ENCODE data around the gene MSRB3.

The MSRB3 gene

DNA sequence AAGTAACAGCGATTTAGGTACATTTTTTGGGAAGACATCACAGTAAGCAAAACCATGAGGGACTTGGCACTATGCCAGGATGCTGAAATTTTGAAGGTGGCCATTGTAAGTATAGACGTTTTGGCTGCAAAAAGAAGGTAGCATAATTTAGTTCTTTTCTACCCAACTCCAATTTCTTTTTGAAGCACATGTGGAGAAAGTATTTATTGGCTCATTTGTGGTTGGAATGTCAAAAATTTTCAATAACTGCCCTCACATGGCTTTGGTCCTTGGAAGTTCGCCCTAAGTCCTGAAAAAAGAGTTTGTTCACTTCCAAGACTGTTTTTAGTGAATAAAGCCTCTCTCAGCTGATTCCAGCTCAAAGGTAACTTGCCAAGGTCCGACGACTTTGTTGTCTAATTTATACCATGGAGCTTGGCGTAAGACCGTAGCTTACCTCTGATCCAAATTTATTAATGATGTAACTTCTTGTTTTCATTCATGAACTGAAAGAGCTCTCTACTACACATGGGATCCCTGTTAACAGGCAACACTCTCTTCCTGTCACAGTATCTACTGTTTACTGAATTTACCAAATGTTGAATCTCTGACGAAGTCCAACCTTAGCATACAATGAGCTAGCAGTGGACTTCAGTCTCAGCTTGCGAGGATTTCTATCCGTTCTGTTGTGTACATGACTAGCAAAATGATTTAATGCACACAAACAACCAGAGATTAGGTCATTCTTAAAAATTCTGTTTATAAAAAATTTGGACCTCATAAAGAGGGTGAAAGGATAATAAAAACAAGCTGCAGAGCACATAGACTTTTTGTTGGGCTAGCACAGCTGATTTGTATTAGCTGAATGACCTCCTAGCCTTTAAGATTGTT, 49.0 kb downstream of the MSRB3 start:
- DNase-seq, result no peak

DNA sequence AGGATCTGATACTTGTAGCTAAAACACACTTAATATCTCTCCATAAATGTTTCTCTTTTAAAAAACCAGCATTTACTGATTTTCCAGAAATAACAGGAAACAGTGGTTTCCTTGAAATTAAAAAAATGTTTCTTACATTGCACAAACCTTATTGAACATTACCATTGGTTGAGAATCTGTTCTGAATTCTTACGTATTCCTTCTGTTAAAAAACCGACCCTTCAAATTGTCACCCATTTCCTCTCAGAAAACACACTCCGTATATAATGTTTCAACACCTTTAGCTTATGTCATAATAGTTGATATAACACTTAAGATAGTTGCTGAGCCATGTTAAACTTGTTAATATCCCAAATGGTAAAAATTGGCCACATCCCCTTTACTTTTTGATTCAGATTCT, 51.2 kb downstream of the MSRB3 start:
- no peak for DNase-seq

DNA sequence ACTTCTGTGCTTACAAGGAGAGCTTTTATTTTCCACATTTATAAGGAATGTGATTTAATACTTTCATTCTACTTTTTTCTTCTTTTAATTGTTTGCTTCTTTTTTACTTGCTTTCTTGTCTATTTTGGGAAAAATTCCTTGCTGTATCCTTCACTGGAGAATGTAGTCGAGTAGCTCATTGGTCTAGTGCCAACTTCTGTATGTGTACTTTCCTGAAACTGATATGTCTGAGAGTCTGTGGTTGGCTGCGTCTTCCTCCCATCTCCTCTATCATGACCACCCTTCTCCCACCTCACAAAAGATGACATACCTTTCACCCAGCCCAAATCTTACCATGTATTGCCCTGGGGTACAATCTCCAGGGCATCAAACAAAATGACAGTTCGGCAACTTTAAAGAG, 51.8 kb downstream of the MSRB3 start:
- no peak for DNase-seq

DNA sequence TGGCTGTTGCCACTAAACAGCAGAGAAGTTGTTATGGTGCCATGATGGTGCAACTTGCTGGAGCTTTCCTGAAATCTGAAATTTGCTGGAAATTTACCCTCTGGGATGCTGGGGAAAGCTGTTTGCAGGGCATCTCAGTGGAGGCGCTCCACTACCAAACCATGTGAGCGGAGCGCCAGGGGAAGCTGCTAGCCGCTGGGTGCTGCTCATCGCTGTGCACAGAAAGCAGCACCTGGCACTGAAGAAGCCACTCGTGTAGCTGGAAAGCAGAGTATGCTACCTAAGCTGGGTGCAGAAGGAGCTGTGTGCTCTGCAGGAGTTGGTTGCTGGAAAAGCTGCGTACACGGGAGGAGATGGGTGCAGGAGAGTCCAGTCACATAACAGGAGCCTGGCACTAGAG, 53.0 kb downstream of the MSRB3 start:
- no peak for DNase-seq

DNA sequence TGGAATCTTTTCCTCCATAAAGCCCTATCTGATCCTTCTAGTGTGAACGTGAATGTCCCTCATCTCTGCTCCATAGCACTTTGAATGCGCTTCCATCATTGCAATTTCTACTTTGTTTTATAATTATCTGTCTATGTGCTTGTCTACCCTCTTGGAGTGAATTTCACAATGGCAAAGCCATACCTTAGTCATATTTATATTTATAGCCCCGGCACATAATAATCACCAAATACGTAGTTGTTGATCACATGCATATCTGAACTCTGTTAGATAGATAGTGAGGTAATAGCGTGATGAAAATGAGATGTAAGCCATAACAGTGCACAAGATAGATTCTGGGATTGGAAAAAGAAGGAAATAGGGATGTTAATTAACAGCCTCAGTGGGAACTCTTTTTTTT, 55.2 kb downstream of the MSRB3 start:
- DNase-seq, result no peak

DNA sequence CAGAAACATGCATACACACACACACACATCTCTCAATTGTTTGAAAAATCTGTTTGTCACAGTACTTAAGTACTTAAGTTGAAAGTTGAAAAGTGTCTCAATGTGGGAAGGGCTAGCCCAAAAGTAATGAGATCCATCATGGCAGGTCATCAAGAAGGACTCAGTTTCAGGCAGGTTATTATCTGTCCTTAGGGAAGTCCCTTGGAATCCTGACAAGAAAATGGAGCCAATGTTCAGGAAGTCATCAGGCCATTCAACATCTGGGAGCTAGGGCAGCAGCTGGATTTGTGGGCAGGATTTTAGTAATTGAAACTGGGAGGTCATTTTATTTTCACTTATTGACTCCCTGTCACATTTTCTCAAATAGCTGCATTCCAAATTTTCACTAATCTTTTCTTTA, 56.0 kb downstream of the MSRB3 start:
- no peak for DNase-seq

DNA sequence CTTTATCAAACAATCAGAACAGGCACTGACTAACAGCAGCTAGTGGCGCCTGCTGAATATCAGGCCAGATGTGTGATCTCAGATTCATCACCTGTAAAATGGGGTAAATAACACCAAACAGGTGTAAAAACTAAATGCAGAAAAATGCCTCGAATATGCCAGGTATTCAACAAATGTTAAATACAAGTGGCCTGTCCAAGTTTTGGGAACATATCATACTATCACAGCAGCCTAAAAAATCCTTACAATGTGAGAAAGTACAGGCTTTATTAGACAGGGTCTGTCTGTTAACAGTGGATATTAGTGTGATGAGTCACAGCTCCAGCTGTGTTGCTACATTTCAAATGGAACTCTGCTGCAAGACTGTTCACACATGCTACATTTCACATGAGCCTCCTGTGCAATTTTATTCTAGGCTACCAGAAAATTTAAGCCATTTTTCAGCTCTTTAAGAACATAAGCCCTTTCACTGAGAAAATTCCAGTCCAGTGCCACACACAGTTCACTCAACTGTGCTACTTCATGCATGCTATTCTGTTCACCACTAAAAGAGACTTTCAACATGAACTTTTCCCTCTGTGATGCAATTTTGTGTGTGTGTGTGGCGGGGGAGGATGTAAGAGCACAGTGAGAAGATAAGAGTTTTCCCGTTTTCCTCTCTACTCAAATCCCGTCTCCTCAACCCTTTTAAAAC, 56.7 kb downstream of the MSRB3 start:
- DNase-seq, result no peak

DNA sequence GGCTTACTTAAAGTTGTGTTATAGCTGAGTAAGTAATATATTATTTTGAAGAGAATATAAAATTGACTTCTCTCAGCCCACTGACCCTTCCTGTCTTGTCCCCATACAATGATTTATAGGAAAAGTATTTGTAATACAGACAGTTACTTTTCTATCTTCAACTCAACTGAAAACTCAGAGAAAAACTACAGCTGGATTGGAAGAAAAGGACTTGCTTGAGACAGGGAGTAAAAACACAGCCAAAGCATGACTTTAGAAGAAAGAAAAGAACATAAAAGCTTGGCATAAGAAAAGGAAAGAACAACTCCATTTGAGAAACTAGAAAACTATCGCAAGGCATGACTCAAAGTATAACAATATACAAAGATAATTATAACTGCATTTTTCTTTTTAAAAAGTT, 57.5 kb downstream of the MSRB3 start:
- DNase-seq, result no peak

DNA sequence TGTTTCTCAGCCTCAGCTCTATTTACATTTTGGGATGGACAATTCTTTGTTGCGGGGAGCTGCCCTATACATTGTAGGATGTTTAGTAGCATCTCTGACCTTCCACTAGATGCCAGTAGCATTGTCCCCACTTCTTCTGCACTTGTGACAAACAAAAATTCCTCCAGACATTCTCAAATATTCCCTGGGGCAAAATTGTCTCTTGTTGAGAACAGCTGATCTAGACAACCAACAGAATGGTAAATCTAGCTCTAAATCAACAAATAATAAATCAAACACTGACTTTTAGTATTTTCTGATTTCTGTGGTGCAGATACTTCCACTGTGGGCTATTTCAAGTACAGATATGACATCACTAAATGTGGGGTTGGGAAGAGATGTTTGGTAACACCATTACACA, 60.7 kb downstream of the MSRB3 start:
- no peak for DNase-seq

DNA sequence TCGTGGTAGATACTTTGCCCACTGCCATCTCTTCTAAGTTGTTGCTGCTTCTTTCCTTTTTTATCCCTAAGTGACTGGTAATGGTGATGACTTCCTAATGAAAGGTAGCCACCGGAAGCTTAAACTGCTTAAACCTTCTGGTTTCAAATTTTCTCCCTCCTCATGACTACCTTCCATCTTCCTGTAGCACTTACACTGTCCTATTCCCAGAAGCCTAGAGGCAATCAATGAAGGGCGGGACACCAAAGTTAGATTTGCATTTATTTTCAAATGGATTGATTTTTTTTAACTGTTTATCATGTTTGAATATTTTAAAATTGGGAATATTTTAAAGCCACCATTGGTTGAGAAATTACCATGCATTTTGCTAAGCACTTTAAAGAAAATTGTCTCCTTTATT, 64.7 kb downstream of the MSRB3 start:
- DNase-seq, result no peak

DNA sequence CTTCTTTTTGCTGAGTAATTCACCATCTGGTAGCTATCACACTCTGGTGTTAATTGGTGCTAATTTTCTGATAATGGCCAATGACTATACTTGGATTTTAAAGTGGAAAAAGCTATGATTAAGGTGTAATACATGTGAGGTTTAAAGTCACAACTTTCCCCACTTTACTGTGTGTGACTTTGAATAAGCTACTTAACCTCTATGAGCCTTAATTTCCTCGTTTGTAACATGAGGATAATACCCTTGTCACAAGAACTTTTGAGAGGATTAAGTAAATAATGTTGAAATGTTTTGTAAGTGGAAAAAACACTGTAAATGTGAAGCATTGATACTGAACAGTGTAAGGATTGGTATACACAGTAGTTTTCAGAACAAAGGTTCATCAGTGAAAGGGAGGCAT, 65.3 kb downstream of the MSRB3 start:
- DNase-seq, result no peak

DNA sequence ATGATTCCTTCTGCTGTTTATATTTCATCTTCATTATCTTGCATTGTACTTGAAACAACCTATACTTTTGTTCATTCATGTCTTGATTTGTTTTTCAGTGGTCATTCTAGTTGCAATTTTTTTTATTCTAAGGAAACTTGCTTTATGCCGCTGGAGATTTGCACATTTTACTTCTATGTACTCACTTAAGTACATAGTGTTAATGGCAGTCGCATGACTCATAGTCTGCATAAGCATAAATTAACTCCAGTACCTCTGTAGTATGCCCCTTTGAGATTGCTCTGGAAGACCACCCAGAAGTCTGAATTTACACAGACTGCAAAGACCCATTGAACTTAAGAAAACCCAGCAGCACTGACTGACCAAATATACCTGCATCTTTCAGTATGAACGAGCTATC, 77.0 kb downstream of the MSRB3 start:
- no peak for DNase-seq

DNA sequence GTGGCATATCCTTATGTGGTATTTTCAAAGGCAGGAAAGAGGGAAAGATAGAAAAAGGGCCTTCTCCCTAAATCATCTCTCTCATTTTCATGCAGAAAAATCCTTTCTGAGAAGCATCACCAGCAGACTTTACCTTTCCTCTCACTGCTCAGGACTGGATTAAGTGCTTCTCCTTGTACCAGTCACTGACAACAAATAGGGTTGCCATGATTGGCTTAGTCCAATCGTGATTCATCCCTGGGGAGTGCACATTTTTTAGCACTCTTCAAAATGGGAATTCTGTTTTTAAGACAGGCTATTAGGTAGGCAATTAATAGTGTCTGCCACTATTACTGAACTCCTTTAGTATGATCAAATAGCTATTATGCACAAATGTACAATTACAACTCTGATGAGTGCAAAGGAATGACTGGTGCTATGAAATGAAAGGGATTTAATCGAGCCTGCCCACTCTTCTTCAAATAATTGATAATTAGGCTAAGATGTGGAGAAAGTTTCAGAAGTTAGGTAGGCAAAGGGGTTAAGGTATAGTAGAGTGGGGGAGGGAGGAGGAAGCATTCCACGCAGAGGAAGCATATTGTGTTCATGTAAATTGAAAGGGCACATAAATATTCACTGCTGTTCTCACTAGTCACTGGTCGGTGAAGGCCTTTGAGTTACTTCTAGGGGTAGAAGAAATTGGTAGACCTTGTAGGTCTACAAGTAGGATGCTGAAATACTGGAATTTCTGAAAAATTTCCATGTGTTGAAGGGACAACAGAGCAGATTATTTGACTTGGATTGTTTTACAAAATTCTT, 84.0 kb downstream of the MSRB3 start:
- DNase-seq, result no peak

DNA sequence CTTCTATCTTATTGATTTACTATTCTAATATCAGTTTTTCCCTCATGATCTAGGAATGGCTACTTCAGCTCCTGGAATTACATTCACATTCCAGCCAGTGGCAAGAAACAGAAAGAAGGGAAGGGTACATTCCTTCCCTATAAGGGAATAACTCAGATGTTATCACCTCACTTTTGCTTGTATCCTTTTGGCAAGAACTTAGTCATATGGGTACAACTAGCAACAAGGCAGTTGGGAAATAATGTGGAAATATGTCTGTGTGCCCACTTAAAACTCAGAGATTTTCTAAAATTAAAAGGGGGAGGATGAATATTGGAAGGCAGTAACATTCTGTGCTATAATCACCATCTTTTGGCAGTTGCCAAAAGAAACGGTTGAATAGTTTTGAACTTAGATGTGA, 85.6 kb downstream of the MSRB3 start:
- DNase-seq, result no peak

DNA sequence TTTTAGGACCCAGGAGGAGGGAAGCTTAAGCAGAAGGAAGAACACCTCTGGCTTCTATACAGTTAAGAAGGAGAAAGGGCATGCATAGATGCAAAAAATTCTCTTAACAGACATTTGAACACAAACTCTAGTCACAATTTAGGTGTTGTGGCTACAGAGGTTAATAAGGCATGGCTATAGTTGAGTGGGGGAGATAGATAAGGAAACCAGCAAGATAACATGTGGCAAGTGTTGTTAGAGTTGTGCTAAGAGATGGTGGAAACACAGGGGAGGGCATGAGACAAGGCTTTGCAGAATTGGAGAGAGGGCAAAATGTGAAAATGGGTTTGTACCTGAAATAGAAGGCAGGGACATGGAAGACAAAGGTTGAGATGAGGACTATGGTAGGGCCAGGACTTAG, 88.9 kb downstream of the MSRB3 start:
- no peak for DNase-seq

DNA sequence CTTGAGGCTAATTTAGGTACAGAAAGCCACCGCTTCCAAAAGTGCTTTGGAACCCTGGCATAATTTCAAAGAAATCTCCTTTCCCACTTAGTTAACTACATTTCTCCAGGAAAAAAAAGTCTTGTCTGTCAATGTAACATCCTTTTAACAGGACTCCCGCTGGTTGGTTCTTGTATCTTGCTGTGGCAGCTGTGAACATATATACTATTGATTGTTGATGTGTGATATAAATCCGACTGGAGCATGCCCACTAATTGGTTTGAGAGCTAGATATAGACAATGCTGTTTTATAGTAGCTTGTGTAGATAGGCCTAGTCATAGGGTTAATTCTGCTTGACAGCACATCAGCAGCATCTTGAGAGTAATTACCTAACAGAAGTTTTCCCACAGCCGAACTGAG, 89.6 kb downstream of the MSRB3 start:
- no peak for DNase-seq

DNA sequence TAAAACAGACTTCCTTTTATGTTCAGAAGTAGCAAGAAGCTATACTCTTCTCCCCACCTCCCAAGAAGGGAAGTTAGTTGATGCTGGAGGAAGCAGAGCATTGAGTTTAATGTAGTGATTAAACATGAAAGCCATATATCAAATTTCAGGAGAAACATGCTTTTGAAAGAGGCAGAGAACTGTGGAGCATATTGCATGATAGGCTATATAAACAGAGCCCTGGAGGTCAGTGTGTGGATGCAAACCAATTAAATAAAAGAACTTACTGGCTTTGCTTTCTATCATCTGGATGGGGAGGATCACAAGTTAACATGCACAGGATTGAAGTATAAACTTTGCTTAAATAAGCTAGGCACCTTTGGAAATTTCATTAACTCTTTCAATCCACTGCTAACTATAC, 94.1 kb downstream of the MSRB3 start:
- no peak for DNase-seq

DNA sequence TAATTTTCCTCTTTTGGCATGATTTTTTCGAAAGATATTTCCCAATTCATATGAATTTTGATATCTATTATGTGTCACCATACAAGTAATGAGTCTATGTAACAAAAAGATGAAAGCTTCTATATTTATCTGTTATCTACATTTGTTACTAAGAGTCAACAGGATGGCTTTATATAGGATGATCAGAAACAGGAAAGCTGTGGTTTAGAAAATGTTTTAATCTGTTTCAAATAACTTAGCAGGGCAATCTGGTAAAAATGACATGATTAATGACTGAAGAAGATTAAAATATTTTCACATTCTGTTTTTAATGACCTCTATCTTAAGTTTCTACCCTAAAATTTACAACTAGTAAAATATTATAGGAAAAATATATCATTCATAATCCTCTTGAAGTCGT, 105.8 kb downstream of the MSRB3 start:
- DNase-seq, result no peak

DNA sequence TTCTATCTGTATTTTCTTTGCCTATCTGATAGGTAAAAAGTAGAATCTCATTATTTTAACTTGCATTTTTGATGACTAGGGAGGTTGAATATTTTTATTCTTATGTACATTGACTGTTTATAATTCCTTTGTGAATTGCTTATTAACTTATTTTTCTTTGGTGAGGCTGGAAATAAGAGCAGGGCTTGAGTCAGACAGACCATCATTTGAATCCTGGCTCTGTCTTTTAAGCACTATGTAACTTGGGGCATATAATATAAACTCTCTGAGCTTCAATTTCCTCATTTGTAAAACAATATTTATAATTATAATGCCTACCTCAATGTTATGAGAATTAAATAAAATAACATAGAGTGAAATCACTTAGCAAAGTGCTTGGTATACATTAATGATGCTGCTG, 108.9 kb downstream of the MSRB3 start:
- DNase-seq, result no peak

DNA sequence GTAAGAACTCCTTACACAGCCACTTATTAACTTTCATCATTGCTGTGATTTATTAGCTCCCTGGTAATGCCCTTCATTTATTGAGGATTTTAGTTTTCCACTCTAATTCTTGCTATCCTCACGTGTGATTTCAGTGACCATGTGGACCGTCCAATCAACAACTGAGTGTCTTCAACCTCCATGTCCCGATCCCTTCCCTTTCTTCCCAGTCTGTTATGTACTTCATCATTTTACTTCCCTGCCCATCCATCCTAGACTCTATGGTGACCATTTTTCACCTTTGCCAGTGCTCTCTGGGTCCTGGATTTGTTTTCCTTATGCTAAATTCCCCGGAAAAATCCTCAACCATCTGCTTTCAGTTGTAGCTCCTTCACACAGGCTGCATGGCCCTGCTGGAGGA, 111.0 kb downstream of the MSRB3 start:
- no peak for DNase-seq

DNA sequence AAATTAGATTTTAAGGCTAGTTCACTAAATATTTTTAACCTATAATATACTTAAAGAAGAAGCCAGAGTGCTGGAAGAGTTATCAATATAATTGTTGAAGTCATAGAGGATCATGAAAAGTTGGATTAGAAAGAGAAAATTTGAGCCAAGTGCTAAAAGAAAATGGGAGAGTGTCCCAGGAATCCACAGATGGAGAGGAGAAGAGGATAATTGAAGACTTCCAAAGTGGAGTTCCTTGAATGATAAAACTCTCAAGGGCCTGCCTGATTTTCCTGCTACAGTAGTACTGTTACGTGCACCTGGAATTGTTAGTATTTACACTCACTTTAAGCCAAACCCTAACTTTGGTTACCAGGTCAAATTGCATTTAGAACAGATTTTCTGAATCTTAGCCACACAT, 113.2 kb downstream of the MSRB3 start:
- DNase-seq, result no peak

DNA sequence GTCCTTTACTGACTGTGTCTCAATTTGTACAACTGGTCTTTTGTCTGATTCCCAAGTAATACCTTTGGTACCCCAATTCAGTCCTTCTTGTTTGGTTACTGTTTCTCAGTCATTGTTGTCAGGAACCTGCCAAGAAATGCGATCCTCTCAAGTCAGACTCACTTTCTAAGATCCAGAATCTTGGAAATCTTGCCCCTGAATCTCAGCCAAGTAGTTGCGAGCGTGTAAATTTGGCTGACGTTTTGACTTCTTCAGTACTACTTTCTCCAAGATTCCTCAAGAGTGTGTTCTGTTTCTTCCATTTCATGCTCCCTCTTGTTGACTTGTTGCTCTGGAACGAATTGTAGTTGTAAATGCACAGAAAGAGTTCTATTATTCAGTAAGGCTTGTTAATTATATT, 114.0 kb downstream of the MSRB3 start:
- DNase-seq, result no peak

DNA sequence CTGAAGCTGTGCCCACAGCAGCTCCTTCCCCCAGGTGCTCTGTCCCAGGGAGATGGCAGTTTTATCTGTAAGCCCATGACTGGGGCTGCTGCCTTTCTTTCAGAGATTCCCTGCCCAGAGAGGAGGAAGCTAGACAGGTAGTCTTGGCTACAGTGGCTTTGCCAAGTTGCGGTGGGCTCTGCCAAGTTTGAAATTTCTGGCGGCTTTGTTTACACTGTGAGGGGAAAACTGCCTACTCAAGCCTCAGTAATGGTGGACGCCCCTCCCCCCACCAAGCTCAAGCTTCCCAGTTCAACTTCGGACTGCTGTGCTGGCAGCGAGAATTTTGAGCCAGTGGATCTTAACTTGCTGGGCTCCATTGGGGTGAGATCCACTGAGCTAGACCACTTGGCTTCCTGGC, 124.7 kb downstream of the MSRB3 start:
- DNase-seq, result no peak
